Neural cell (in vitro differentiated cells): Measurements from ENCODE around the gene CWC25.

Experiments used
- CTCF ChIP-seq: fragments of 450-650 bp; IDR thresholded peaks from 2 replicates; pipeline ENCODE4 v1.5.1; 2014; ENCODE audit warnings: antibody characterized with exemption, mild to moderate bottlenecking, moderate library complexity; ENCODE audit not compliant: poor library complexity, severe bottlenecking
- MXI1 ChIP-seq: fragments of 450-650 bp; conservative IDR thresholded peaks from 2 replicates; pipeline ENCODE4 v1.6.1; 2014; ENCODE audit warnings: antibody characterized with exemption, mild to moderate bottlenecking; ENCODE audit not compliant: poor library complexity, severe bottlenecking
- POLR2AphosphoS5 ChIP-seq: IDR thresholded peaks from 2 replicates; pipeline ENCODE4 v1.6.1; 2012
- RAD21 ChIP-seq: fragments of 450-650 bp; conservative IDR thresholded peaks from 2 replicates; pipeline ENCODE4 v1.6.1; 2014; ENCODE audit warnings: antibody characterized with exemption, mild to moderate bottlenecking, moderate library complexity

GRCh38 chr17:38797158-38797490 lies 28.0 kb downstream of the CWC25 start:
- TF ChIP-seq MXI1 (no peak), CTCF (no peak), POLR2AphosphoS5 (no peak), RAD21 (no peak)
